GM12878 (cell line): ENCODE results near the gene FNIP1. TPM values are rescaled to one million over a fixed set of nuclear protein-coding genes. Genes with fewer than 3 reads are reported as not detected.
"Not testable (repeated sequence)": the region's sequence is repeated elsewhere in the genome, so short reads cannot be mapped to it uniquely, and the experiment has no call there.

Experiments used
- ATAC-seq: fragments of 200-7000 bp; cut with Tn5 transposase; 3 replicates; pipeline ENCODE4 v1.9.1; 2020; ENCODE audit warnings: mild to moderate bottlenecking, moderate library complexity
- BruUV-seq: library from RNA; stranded (reverse); fragments of 400-500 nt; replicated peaks from 2 replicates; lab custom pipeline; 2021; lab: Mats Ljungman, UMichigan
- CTCF ChIA-PET: fragments of 300-600 bp; sonication (Branson Sonifier 250); formaldehyde crosslinking; extraction: SDS; loops from one replicate; lab custom pipeline; 2021; ENCODE audit warnings: inconsistent platforms; lab: Yijun Ruan, JAX
- POLR2A ChIA-PET: fragments of 350-600 bp; formaldehyde crosslinking; extraction: SDS; loops from one replicate; lab custom pipeline; 2021; ENCODE audit warnings: inconsistent platforms; lab: Charles Lee
- RAD21 ChIA-PET: fragments of 300-600 bp; sonication (Branson Sonifier 250); formaldehyde crosslinking; loops from one replicate; lab custom pipeline; 2023; ENCODE audit warnings: antibody characterized with exemption; ENCODE audit not compliant: unreplicated experiment; lab: Charles Lee
- SMC1A ChIA-PET: fragments of 300-600 bp; sonication (Branson Sonifier 250); formaldehyde crosslinking; loops from one replicate; lab custom pipeline; 2023; ENCODE audit not compliant: unreplicated experiment, uncharacterized antibody; lab: Charles Lee
- DNase-seq: peaks from one replicate; pipeline ENCODE4 v3.0.0-alpha.2; 2011; ENCODE audit warnings: low read depth, low spot score
- FAIRE-seq: peaks from 3 replicates; lab custom pipeline; 2011; peaks lifted over from hg19 to GRCh38; lab: Jason Lieb, UNC
- H2AFZ ChIP-seq: 2 replicates; pipeline ENCODE4 v1.6.0; 2011; ENCODE audit warnings: low read depth, low read length, control low read depth; ENCODE audit not compliant: control insufficient read depth
- H3K27ac ChIP-seq: 2 replicates; pipeline ENCODE4 v1.5.1; 2011; ENCODE audit warnings: control low read depth; ENCODE audit not compliant: control insufficient read depth, insufficient read depth
- H3K27me3 ChIP-seq, 2 experiments: replicated peaks in 1 of 2; 2 replicates each; pipeline versions ENCODE4 v1.6.0 to v1.6.1; 2011; ENCODE audit warnings: low read length in 1 of 2; ENCODE audit not compliant: control insufficient read depth in 2 of 2, insufficient read depth in 2 of 2
- H3K36me3 ChIP-seq, 2 experiments: 2 replicates each; pipeline ENCODE4 v1.5.1; 2011; ENCODE audit warnings: low read length in 1 of 2; ENCODE audit not compliant: control insufficient read depth in 2 of 2, insufficient read depth in 2 of 2
- H3K4me1 ChIP-seq: 2 replicates; pipeline ENCODE4 v1.6.1; 2011; ENCODE audit warnings: mild to moderate bottlenecking, low read length, moderate library complexity, mixed read lengths; ENCODE audit not compliant: control insufficient read depth, insufficient read depth
- H3K4me2 ChIP-seq: 2 replicates; pipeline ENCODE4 v1.6.0; 2011; ENCODE audit warnings: control low read depth; ENCODE audit not compliant: control insufficient read depth, insufficient read depth
- H3K4me3 ChIP-seq: fragments of 200-600 bp; sonication (generic); 2 replicates; pipeline ENCODE4 v1.5.1; 2016
- H3K79me2 ChIP-seq: 2 replicates; pipeline ENCODE4 v1.6.0; 2011; ENCODE audit warnings: low read length; ENCODE audit not compliant: control insufficient read depth, insufficient read depth
- H3K9ac ChIP-seq: 2 replicates; pipeline ENCODE4 v1.8.0; 2011; ENCODE audit warnings: low read length, control low read depth, mixed read lengths; ENCODE audit not compliant: control insufficient read depth, insufficient read depth
- H3K9me3 ChIP-seq: replicated peaks from 3 replicates; pipeline ENCODE4 v1.5.1; 2011; ENCODE audit warnings: mild to moderate bottlenecking, low read length; ENCODE audit not compliant: control insufficient read depth, insufficient read depth
- H4K20me1 ChIP-seq: 2 replicates; pipeline ENCODE4 v1.6.0; 2011; ENCODE audit not compliant: control insufficient read depth, insufficient read depth
- BACH1 ChIP-seq: fragments of 450-650 bp; IDR thresholded peaks from 2 replicates; pipeline ENCODE4 v1.6.1; 2017; ENCODE audit warnings: mild to moderate bottlenecking, borderline replicate concordance
- FOXM1 ChIP-seq: IDR thresholded peaks from 2 replicates; pipeline ENCODE4 v1.6.1; 2012; ENCODE audit warnings: low read depth, mild to moderate bottlenecking, inconsistent platforms, low read length, moderate library complexity
- MEF2A ChIP-seq: IDR thresholded peaks from 2 replicates; pipeline ENCODE4 v1.6.1; 2011; ENCODE audit warnings: low read depth, mild to moderate bottlenecking, low read length, moderate library complexity; ENCODE audit not compliant: insufficient read depth
- SMC3 ChIP-seq: IDR thresholded peaks from 2 replicates; pipeline ENCODE4 v1.6.1; 2011; ENCODE audit warnings: low read length, improper control_type of control experiment, borderline replicate concordance
- STAT3 ChIP-seq: IDR thresholded peaks from 2 replicates; pipeline ENCODE4 v1.6.1; 2011; ENCODE audit warnings: low read depth, low read length, improper control_type of control experiment
- WGBS: methylation state at CpG from one replicate; pipeline ENCODE4 v1.1.6; 2016; ENCODE audit warnings: low lambda C conversion rate; ENCODE audit not compliant: insufficient replicate concordance, insufficient coverage; ENCODE audit errors: missing lambda C conversion rate; 5-methylcytosine and 5-hydroxymethylcytosine counted together
- in situ Hi-C: fragments of 300-500 bp; cut with MboI; formaldehyde crosslinking; loops from 9 replicates; pipeline ENCODE4 v1.14.3; 2018; ENCODE audit warnings: mixed read lengths
- intact Hi-C: fragments of 100-400 bp; cut with micrococcal nuclease; formaldehyde crosslinking; loops from one replicate; pipeline ENCODE4 v1.14.2; 2022; ENCODE audit not compliant: unreplicated experiment
- polyA plus RNA-seq, 11 experiments: library from polyadenylated mRNA; depleted of rRNA in 4 of 11; unstranded in 6 of 11; stranded (reverse) in 5 of 11; fragments of >200 nt; fragmentation: Nextera tagmentation in 4 of 11; fragmentation: Illumina TruSeq in 1 of 11; extraction: Ambion mirVana in 4 of 11; extraction: Trizol in 1 of 11; gene quantifications; 1 replicate in 1 of 11; 2 replicates in 10 of 11; pipeline versions ENCODE4 v1.2.1 to v1.2.3, GENCODE V29; 2011 to 2016; ENCODE audit warnings: inconsistent platforms in 2 of 11, missing spikeins in 2 of 11, low read depth in 1 of 11
- total RNA-seq, 4 experiments: library from RNA; depleted of rRNA in 3 of 4; stranded (reverse); fragments of >200 nt in 3 of 4; fragmentation: Illumina TruSeq in 1 of 4; extraction: Trizol in 1 of 4; gene quantifications; 2 replicates each; pipeline versions ENCODE4 v1.2.1 to v1.2.3, GENCODE V29; 2013 to 2021
- TF ChIP-seq, protein P1 (sequence below): fragments of 150-350 bp; IDR thresholded peaks from 2 replicates; pipeline ENCODE4 v1.6.1; 2016; ENCODE audit warnings: low read depth, low read length

FNIP1 gene
- total and polyA plus RNA-seq, 10 of the 15 experiments (the other 5 are each of a cell fraction or from before 2014, with no cell fraction given) = 4.3 to 18.0 (median 14.0) TPM

DNA sequence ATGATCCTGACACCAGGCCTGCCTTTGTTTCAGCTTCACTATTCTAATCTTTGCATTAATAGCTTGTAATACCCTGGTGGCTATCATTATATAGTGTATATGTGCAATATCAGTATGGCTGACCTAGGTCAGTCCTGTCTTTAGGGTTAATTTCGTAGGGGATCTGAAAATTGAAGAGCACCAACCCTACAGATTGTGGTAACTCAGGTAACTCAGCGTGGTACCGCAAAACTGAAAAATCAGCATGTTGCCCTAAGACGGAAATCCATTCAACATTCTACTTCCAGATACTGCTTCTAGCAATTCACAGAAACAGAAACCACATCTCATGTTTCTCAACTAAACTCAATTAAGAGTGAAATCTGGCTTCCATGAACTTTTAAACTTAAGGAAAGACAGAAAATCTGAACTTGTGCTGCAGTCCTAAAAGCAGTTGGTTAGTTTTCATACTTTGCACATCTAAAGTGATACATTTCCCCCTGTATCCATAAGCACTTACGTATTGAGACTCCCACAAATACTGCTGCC is 78.3 kb downstream of the FNIP1 start:
- Histone ChIP-seq H3K9ac (no peak overlapping the region), H3K27me3 (no peaks in the 10 kb centered on the region), H3K4me3 (no peak overlapping the region), H2AFZ (no peak overlapping the region), H3K4me2 (no peak overlapping the region), H3K9me3 (no peaks in the 10 kb centered on the region; the same call in 2 of the 3 replicates), H3K4me1 (no peaks in the 10 kb centered on the region), H3K36me3 (no peaks in the 10 kb centered on the region; a peak in 2 of 4 replicates), H4K20me1 (no peaks in the 10 kb centered on the region), H3K27ac (no peak overlapping the region), H3K79me2 (no peaks in the 10 kb centered on the region)
- 86% methylated on average over 5 of the region's 5 CpGs for WGBS
- TF ChIP-seq, protein P1, sequence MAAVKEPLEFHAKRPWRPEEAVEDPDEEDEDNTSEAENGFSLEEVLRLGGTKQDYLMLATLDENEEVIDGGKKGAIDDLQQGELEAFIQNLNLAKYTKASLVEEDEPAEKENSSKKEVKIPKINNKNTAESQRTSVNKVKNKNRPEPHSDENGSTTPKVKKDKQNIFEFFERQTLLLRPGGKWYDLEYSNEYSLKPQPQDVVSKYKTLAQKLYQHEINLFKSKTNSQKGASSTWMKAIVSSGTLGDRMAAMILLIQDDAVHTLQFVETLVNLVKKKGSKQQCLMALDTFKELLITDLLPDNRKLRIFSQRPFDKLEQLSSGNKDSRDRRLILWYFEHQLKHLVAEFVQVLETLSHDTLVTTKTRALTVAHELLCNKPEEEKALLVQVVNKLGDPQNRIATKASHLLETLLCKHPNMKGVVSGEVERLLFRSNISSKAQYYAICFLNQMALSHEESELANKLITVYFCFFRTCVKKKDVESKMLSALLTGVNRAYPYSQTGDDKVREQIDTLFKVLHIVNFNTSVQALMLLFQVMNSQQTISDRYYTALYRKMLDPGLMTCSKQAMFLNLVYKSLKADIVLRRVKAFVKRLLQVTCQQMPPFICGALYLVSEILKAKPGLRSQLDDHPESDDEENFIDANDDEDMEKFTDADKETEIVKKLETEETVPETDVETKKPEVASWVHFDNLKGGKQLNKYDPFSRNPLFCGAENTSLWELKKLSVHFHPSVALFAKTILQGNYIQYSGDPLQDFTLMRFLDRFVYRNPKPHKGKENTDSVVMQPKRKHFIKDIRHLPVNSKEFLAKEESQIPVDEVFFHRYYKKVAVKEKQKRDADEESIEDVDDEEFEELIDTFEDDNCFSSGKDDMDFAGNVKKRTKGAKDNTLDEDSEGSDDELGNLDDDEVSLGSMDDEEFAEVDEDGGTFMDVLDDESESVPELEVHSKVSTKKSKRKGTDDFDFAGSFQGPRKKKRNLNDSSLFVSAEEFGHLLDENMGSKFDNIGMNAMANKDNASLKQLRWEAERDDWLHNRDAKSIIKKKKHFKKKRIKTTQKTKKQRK = no peak
- TF ChIP-seq SMC3 (no peak), BACH1 (no peak), FOXM1 (no peak), STAT3 (no peak), MEF2A (no peak)
- in situ Hi-C loops = no loop called here
- no peak for DNase-seq
- SMC1A ChIA-PET = interaction anchor here (1.1 to 1.7 kb wide), 3 partner anchors 7 to 22 kb away, joined by 3 to 5 read pairs (median 3); no protein-coding TSS in a partner anchor
- POLR2A ChIA-PET = interaction anchor here (0.7 kb wide), 2 partner anchors 51 to 212 kb away, joined by 3 to 5 read pairs; no protein-coding TSS in a partner anchor
- intact Hi-C loops = no loop called here
- CTCF ChIA-PET = interaction anchor here (1.2 kb wide), 2 partner anchors 30 to 129 kb away, joined by 3 read pairs; no protein-coding TSS in a partner anchor
- no peak for ATAC-seq
- RAD21 ChIA-PET = no interaction called here
- no peak for FAIRE-seq
- no TSS peak for BruUV-seq

DNA sequence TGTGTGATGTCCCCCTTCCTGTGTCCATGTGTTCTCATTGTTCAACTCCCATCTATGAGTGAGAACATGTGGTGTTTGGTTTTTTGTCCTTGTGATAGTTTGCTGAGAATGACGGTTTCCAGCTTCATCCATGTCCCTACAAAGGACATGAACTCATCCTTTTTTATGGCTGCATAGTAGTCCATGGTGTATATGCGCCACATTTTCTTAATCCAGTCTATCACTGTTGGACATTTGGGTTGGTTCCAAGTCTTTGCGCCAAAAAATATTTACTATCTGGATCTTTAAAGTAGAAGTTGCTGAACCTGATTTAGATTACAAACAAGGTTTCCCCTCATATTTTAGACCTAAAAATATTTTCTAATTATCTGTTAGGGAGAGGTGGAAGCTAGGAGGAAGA is 79.7 kb downstream of the FNIP1 start:
- H3K36me3 ChIP-seq, H3K27ac ChIP-seq, H3K4me3 ChIP-seq, POLR2A ChIA-PET, H3K79me2 ChIP-seq, in situ Hi-C loops, H3K4me2 ChIP-seq, BruUV-seq, H3K27me3 ChIP-seq, RAD21 ChIA-PET, H3K9me3 ChIP-seq, FAIRE-seq, H4K20me1 ChIP-seq, intact Hi-C loops, H3K4me1 ChIP-seq, SMC1A ChIA-PET, DNase-seq, ATAC-seq, H2AFZ ChIP-seq, CTCF ChIA-PET, H3K9ac ChIP-seq: not testable (repeated sequence)
- 95% methylated on average over 3 of the region's 3 CpGs for WGBS
